Trophoblast cell (in vitro differentiated cells and primary cell): ENCODE measurements around the gene ITGB5.
A peak's percentile ranks its signal among the peaks of the same experiment; 100 is the strongest.

Experiments used
- DNase-seq, 2 donors: peaks; one replicate each; pipeline ENCODE4 v3.0.0-alpha.2; 2016
- H2AFZ ChIP-seq: 2 replicates; pipeline ENCODE4 v1.6.1; 2013; ENCODE audit warnings: low read length, moderate library complexity, mild to moderate bottlenecking; ENCODE audit not compliant: insufficient read depth, poor library complexity
- H2AK5ac ChIP-seq: 2 replicates; pipeline ENCODE4 v1.6.1; 2013; ENCODE audit warnings: mild to moderate bottlenecking, low read length
- H2BK120ac ChIP-seq: 2 replicates; pipeline ENCODE4 v1.6.1; 2013; ENCODE audit warnings: low read length, mild to moderate bottlenecking, moderate library complexity; ENCODE audit not compliant: insufficient read depth, poor library complexity
- H2BK12ac ChIP-seq: 2 replicates; pipeline ENCODE4 v1.6.1; 2013; ENCODE audit warnings: mild to moderate bottlenecking, low read length, moderate library complexity
- H2BK5ac ChIP-seq: 2 replicates; pipeline ENCODE4 v1.6.1; 2013; ENCODE audit warnings: low read length, low read depth, moderate library complexity, mild to moderate bottlenecking; ENCODE audit not compliant: poor library complexity
- H3K14ac ChIP-seq: 2 replicates; pipeline ENCODE4 v1.6.1; 2013; ENCODE audit warnings: mild to moderate bottlenecking, low read length
- H3K18ac ChIP-seq: 2 replicates; pipeline ENCODE4 v1.6.1; 2013; ENCODE audit warnings: mild to moderate bottlenecking, low read length
- H3K23ac ChIP-seq: 2 replicates; pipeline ENCODE4 v1.6.1; 2013; ENCODE audit warnings: low read length
- H3K27ac ChIP-seq: 2 replicates; pipeline ENCODE4 v1.5.1; 2013; ENCODE audit warnings: low read depth, mild to moderate bottlenecking, inconsistent platforms, low read length, moderate library complexity
- H3K27me3 ChIP-seq: 2 replicates; pipeline ENCODE4 v1.6.1; 2013; ENCODE audit warnings: inconsistent platforms, mild to moderate bottlenecking, low read length, moderate library complexity; ENCODE audit not compliant: insufficient read depth
- H3K36me3 ChIP-seq, 2 experiments: 1 replicate in 1 of 2; 2 replicates in 1 of 2; pipeline ENCODE4 v1.6.1; 2013; ENCODE audit warnings: low read length in 2 of 2, mild to moderate bottlenecking in 2 of 2, moderate library complexity in 1 of 2; ENCODE audit not compliant: insufficient read depth in 2 of 2, control insufficient read depth in 1 of 2
- H3K4ac ChIP-seq: 2 replicates; pipeline ENCODE4 v1.6.1; 2013; ENCODE audit warnings: low read depth, mild to moderate bottlenecking, low read length, moderate library complexity
- H3K4me1 ChIP-seq, 2 experiments: 1 replicate in 1 of 2; 2 replicates in 1 of 2; pipeline ENCODE4 v1.6.1; 2013; ENCODE audit warnings: low read length in 2 of 2, mild to moderate bottlenecking in 2 of 2, moderate library complexity in 1 of 2; ENCODE audit not compliant: insufficient read depth in 2 of 2, control insufficient read depth in 1 of 2
- H3K4me2 ChIP-seq: 2 replicates; pipeline ENCODE4 v1.6.1; 2013; ENCODE audit warnings: inconsistent platforms, mild to moderate bottlenecking, low read length, moderate library complexity
- H3K4me3 ChIP-seq: 2 replicates; pipeline ENCODE4 v1.5.1; 2013; ENCODE audit warnings: mild to moderate bottlenecking, low read depth, low read length, inconsistent platforms
- H3K79me1 ChIP-seq: one replicate; pipeline ENCODE4 v1.6.1; 2013; ENCODE audit warnings: low read length
- H3K79me2 ChIP-seq: 2 replicates; pipeline ENCODE4 v1.6.1; 2013; ENCODE audit warnings: low read length, mild to moderate bottlenecking; ENCODE audit not compliant: control insufficient read depth, insufficient read depth, poor library complexity
- H3K9ac ChIP-seq: 2 replicates; pipeline ENCODE4 v1.6.1; 2013; ENCODE audit warnings: mild to moderate bottlenecking, low read length
- H3K9me3 ChIP-seq: 2 replicates; pipeline ENCODE4 v1.6.1; 2013; ENCODE audit warnings: low read depth, mild to moderate bottlenecking, control low read depth, inconsistent platforms, low read length; ENCODE audit not compliant: insufficient read depth
- H4K12ac ChIP-seq: 2 replicates; pipeline ENCODE4 v1.6.1; 2013; ENCODE audit warnings: low read depth, mild to moderate bottlenecking, low read length, moderate library complexity
- H4K8ac ChIP-seq: 2 replicates; pipeline ENCODE4 v1.6.1; 2013; ENCODE audit warnings: low read depth, mild to moderate bottlenecking, low read length, moderate library complexity
- H4K91ac ChIP-seq: one replicate; pipeline ENCODE4 v1.6.1; 2013; ENCODE audit warnings: low read depth, mild to moderate bottlenecking, low read length, moderate library complexity
- WGBS: extraction: QIAGEN DNeasy Blood & Tissue Kit; methylation state at CpG from one replicate; pipeline ENCODE4 v1.1.7; 2013; ENCODE audit warnings: missing lambda C conversion rate; ENCODE audit not compliant: insufficient read length, insufficient coverage; ENCODE audit errors: extremely low coverage; 5-methylcytosine and 5-hydroxymethylcytosine counted together

ITGB5 gene

GRCh38 chr3:124800076-124800475, 87.1 kb downstream of the ITGB5 start:
- H3K79me1 ChIP-seq: no peaks in the 10 kb centered on the region
- no peak overlapping the region for H2AK5ac ChIP-seq
- H3K4ac ChIP-seq: no peak overlapping the region
- no peak overlapping the region for H2BK5ac ChIP-seq
- no peaks in the 10 kb centered on the region for H3K27me3 ChIP-seq
- H4K8ac ChIP-seq: no peak overlapping the region
- H3K36me3 ChIP-seq: peaks cover 53 to 55% of the 10 kb centered on the region in 2 experiments
- no peak overlapping the region for H3K14ac ChIP-seq
- no peak overlapping the region for H3K9ac ChIP-seq
- peaks cover 5% of the 10 kb centered on the region for H3K9me3 ChIP-seq
- H3K27ac ChIP-seq: no peak overlapping the region
- H2BK120ac ChIP-seq: no peak overlapping the region
- WGBS: no CpG with 5 or more reads among the region's 1 CpG
- peaks cover 4 to 14% of the 10 kb centered on the region in 2 experiments for H3K4me1 ChIP-seq
- no peak overlapping the region for H4K91ac ChIP-seq
- H2BK12ac ChIP-seq: no peak overlapping the region
- H3K23ac ChIP-seq: no peak overlapping the region
- no peaks in the 10 kb centered on the region for H3K79me2 ChIP-seq
- H2AFZ ChIP-seq: no peak overlapping the region
- no peak overlapping the region for H3K18ac ChIP-seq
- no peak overlapping the region for H3K4me2 ChIP-seq
- no peak for DNase-seq
- no peak overlapping the region for H3K4me3 ChIP-seq
- H4K12ac ChIP-seq: no peak overlapping the region

- Histone ChIP-seq H3K27me3 (no peaks in the 10 kb centered on the region), H3K4ac (no peak overlapping the region), H4K91ac (no peak overlapping the region), H2AFZ (no peak overlapping the region), H3K18ac (peak overlapping the region; percentile 17), H4K12ac (no peak overlapping the region), H2BK120ac (no peak overlapping the region), H3K4me1 (peaks cover 4 to 14% of the 10 kb centered on the region in 2 experiments), H3K9ac (no peak overlapping the region), H2BK5ac (no peak overlapping the region), H3K4me3 (no peak overlapping the region), H3K27ac (no peak overlapping the region), H3K9me3 (peaks cover 5% of the 10 kb centered on the region), H3K14ac (no peak overlapping the region), H3K79me2 (no peaks in the 10 kb centered on the region), H2AK5ac (no peak overlapping the region), H3K23ac (no peak overlapping the region), H2BK12ac (no peak overlapping the region), H3K4me2 (no peak overlapping the region), H3K79me1 (no peaks in the 10 kb centered on the region), H4K8ac (no peak overlapping the region), H3K36me3 (peaks cover 53 to 58% of the 10 kb centered on the region in 2 experiments)
- WGBS: no CpG with 5 or more reads among the region's 10 CpGs
- no peak for DNase-seq
These were observed 87.5 kb downstream of the ITGB5 start for GRCh38 chr3:124799676-124800075.

- no peak overlapping the region for H4K91ac ChIP-seq
- no peak overlapping the region for H2AK5ac ChIP-seq
- no peak overlapping the region for H3K4ac ChIP-seq
- no peak overlapping the region for H3K4me3 ChIP-seq
- H3K9me3 ChIP-seq: peaks cover 5% of the 10 kb centered on the region
- no CpG with 5 or more reads among the region's 4 CpGs for WGBS
- H4K12ac ChIP-seq: no peak overlapping the region
- H3K27me3 ChIP-seq: no peaks in the 10 kb centered on the region
- H3K4me1 ChIP-seq: peaks cover 4 to 14% of the 10 kb centered on the region in 2 experiments
- no peaks in the 10 kb centered on the region for H3K79me2 ChIP-seq
- H3K36me3 ChIP-seq: peaks cover 49 to 58% of the 10 kb centered on the region in 2 experiments
- H3K9ac ChIP-seq: no peak overlapping the region
- no peak overlapping the region for H3K23ac ChIP-seq
- H2BK120ac ChIP-seq: no peak overlapping the region
- H3K79me1 ChIP-seq: no peaks in the 10 kb centered on the region
- H3K14ac ChIP-seq: no peak overlapping the region
- no peak overlapping the region for H2BK12ac ChIP-seq
- no peak overlapping the region for H2AFZ ChIP-seq
- no peak overlapping the region for H3K18ac ChIP-seq
- H3K4me2 ChIP-seq: no peak overlapping the region
- H3K27ac ChIP-seq: no peak overlapping the region
- no peak for DNase-seq
- H2BK5ac ChIP-seq: no peak overlapping the region
- H4K8ac ChIP-seq: no peak overlapping the region
These were observed 89.7 kb downstream of the ITGB5 start for GRCh38 chr3:124797426-124797945.

- Histone ChIP-seq H3K23ac (no peak overlapping the region), H3K4me1 (peaks cover 6 to 12% of the 10 kb centered on the region in 2 experiments)
- no CpG with 5 or more reads among the region's 19 CpGs for WGBS
These were observed 90.7 kb downstream of the ITGB5 start for GRCh38 chr3:124796477-124796876.

More at GRCh38 chr3:124796477-124796876, 90.7 kb downstream of the ITGB5 start:
- peaks cover 42 to 51% of the 10 kb centered on the region in 2 experiments for H3K36me3 ChIP-seq
- H3K79me2 ChIP-seq: no peaks in the 10 kb centered on the region
- no peak overlapping the region for H4K91ac ChIP-seq
- no peak overlapping the region for H3K4me2 ChIP-seq
- no peak overlapping the region for H3K14ac ChIP-seq
- no peak overlapping the region for H3K27ac ChIP-seq
- no peak overlapping the region for H4K12ac ChIP-seq
- H3K4me3 ChIP-seq: no peak overlapping the region
- no peak overlapping the region for H2BK5ac ChIP-seq
- no peaks in the 10 kb centered on the region for H3K27me3 ChIP-seq
- no peak overlapping the region for H2AK5ac ChIP-seq
- H4K8ac ChIP-seq: no peak overlapping the region
- H2AFZ ChIP-seq: no peak overlapping the region
- no peaks in the 10 kb centered on the region for H3K79me1 ChIP-seq
- no peak overlapping the region for H2BK12ac ChIP-seq
- no peak overlapping the region for H3K9ac ChIP-seq
- no peak overlapping the region for H2BK120ac ChIP-seq
- no peak overlapping the region for H3K18ac ChIP-seq
- DNase-seq: no peak
- peaks cover 5% of the 10 kb centered on the region for H3K9me3 ChIP-seq
- H3K4ac ChIP-seq: no peak overlapping the region
